SK-N-SH (cell line): Measurements from ENCODE around the gene TERT.

Experiments used
- EZH2phosphoT487 ChIP-seq: fragments of 200-600 bp; sonication (generic); IDR thresholded peaks from 2 replicates; pipeline ENCODE4 v1.6.1; 2017; ENCODE audit warnings: low read depth, mixed run types, mild to moderate bottlenecking, antibody characterized with exemption, moderate library complexity, borderline replicate concordance
- FOXM1 ChIP-seq: IDR thresholded peaks from 2 replicates; pipeline ENCODE4 v1.4.0; 2012; ENCODE audit warnings: low read depth, mild to moderate bottlenecking
- MXI1 ChIP-seq: IDR thresholded peaks from 2 replicates; pipeline ENCODE4 v1.6.1; 2012; ENCODE audit warnings: mild to moderate bottlenecking, low read depth, low read length, improper control_type of control experiment
- TF ChIP-seq, protein P1 (sequence below): fragments of 200-600 bp; sonication (generic); IDR thresholded peaks from 2 replicates; pipeline ENCODE4 v1.6.1; 2017; ENCODE audit warnings: antibody characterized with exemption, mild to moderate bottlenecking, moderate library complexity
- TF ChIP-seq, protein P2 (sequence below): IDR thresholded peaks from 2 replicates; pipeline ENCODE4 v1.4.0; 2012; ENCODE audit warnings: low read depth, borderline replicate concordance
- TF ChIP-seq, protein P3 (sequence below): fragments of 150-350 bp; IDR thresholded peaks from 2 replicates; pipeline ENCODE4 v1.6.1; 2017; ENCODE audit warnings: antibody characterized with exemption, low read length, low read depth, borderline replicate concordance
- TF ChIP-seq, protein P4 (sequence below): IDR thresholded peaks from 2 replicates; pipeline ENCODE4 v1.4.0; 2012; ENCODE audit warnings: low read depth

DNA sequence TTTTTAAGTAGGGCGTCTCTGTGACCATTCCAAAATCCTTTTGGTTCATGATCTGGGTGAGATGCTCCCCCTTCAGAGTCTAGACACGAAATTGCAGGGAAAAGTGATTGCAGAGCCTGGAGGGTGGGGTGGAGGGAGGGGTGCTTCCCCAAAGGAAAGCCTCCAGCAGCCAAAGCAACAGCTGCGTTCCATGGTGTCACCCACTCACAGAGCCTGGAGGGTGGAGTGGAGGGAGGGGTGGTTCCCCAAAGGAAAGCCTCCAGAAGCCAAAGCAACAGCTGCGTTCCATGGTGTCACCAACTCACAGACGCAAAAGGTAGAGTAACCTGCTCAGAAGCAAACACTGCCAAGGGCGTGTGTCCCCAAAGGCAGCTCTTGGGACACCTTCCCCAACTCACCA is 47.1 kb downstream of the TERT start:
- TF ChIP-seq EZH2phosphoT487 (no peak), MXI1 (no peak), FOXM1 (no peak)
- TF ChIP-seq, protein P1, sequence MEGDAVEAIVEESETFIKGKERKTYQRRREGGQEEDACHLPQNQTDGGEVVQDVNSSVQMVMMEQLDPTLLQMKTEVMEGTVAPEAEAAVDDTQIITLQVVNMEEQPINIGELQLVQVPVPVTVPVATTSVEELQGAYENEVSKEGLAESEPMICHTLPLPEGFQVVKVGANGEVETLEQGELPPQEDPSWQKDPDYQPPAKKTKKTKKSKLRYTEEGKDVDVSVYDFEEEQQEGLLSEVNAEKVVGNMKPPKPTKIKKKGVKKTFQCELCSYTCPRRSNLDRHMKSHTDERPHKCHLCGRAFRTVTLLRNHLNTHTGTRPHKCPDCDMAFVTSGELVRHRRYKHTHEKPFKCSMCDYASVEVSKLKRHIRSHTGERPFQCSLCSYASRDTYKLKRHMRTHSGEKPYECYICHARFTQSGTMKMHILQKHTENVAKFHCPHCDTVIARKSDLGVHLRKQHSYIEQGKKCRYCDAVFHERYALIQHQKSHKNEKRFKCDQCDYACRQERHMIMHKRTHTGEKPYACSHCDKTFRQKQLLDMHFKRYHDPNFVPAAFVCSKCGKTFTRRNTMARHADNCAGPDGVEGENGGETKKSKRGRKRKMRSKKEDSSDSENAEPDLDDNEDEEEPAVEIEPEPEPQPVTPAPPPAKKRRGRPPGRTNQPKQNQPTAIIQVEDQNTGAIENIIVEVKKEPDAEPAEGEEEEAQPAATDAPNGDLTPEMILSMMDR: no peak
- TF ChIP-seq, protein P2, sequence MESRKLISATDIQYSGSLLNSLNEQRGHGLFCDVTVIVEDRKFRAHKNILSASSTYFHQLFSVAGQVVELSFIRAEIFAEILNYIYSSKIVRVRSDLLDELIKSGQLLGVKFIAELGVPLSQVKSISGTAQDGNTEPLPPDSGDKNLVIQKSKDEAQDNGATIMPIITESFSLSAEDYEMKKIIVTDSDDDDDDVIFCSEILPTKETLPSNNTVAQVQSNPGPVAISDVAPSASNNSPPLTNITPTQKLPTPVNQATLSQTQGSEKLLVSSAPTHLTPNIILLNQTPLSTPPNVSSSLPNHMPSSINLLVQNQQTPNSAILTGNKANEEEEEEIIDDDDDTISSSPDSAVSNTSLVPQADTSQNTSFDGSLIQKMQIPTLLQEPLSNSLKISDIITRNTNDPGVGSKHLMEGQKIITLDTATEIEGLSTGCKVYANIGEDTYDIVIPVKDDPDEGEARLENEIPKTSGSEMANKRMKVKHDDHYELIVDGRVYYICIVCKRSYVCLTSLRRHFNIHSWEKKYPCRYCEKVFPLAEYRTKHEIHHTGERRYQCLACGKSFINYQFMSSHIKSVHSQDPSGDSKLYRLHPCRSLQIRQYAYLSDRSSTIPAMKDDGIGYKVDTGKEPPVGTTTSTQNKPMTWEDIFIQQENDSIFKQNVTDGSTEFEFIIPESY: no peak
- TF ChIP-seq, protein P3, sequence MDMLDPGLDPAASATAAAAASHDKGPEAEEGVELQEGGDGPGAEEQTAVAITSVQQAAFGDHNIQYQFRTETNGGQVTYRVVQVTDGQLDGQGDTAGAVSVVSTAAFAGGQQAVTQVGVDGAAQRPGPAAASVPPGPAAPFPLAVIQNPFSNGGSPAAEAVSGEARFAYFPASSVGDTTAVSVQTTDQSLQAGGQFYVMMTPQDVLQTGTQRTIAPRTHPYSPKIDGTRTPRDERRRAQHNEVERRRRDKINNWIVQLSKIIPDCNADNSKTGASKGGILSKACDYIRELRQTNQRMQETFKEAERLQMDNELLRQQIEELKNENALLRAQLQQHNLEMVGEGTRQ: no peak
- TF ChIP-seq, protein P4, sequence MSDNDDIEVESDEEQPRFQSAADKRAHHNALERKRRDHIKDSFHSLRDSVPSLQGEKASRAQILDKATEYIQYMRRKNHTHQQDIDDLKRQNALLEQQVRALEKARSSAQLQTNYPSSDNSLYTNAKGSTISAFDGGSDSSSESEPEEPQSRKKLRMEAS: no peak
